ENCODE results near the gene BRD4.

The BRD4 gene

DNA sequence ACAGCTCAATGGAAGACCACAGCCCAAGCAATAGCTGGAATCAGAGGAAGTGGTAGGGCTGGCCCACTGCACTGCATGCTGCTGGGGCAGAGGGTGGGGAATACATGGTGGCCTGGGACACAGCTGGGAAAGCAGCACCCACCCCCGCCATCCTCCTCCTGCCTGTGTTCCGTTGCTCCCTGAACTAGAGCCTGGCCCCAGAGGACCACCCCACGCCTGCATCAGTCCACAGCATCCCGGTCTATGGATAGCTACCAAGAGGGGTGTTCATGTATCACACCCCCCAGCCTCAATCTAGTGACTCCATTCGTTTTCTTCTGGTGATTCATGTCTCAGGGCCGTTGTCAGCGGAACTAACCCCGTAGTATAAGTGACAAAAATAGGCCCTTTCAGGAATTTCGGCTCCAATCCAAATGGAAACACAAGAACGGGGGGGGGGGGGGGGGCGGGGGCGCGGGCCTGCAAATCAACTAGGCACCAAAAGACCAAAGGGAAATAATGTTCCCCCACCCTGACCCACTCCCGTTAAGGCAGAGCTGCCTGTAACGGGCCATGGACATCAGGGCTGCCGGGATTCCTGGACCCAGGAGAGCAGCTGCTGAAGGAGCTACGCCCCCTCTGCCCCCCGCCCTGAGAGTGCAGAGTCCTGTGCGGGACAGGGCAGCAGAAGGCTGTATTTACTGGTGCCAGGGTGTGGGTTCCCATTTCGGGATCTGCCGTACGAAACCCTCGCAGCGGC, 81.2 kb downstream of the BRD4 start:
- in situ Hi-C loops (cut with MboI; ENCODE audit: low sequenced_read_pairs): loop anchor here (25.0 kb wide), 1 partner anchor 311 kb away; no protein-coding TSS in a partner anchor

DNA sequence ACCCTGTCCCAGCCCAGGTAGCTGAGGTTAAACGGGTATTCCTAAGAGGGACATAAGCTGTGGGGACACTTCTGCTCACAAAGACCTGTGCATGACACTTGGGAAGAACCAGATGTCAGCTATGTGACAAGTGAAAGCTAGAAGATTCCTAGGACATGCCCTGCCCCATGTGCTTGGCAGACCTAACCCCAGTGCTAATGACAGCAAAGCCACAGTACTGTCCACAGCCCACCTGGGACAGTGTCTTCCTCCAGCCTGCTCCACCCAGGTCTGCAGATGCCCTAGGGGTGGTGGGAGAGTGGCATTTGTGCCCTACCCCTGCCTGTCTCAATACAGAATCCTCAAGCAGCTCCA, 81.7 kb downstream of the BRD4 start:
- in situ Hi-C loops (cut with MboI; ENCODE audit: low sequenced_read_pairs): loop anchor here (25.0 kb wide), 1 partner anchor 312 kb away; no protein-coding TSS in a partner anchor

DNA sequence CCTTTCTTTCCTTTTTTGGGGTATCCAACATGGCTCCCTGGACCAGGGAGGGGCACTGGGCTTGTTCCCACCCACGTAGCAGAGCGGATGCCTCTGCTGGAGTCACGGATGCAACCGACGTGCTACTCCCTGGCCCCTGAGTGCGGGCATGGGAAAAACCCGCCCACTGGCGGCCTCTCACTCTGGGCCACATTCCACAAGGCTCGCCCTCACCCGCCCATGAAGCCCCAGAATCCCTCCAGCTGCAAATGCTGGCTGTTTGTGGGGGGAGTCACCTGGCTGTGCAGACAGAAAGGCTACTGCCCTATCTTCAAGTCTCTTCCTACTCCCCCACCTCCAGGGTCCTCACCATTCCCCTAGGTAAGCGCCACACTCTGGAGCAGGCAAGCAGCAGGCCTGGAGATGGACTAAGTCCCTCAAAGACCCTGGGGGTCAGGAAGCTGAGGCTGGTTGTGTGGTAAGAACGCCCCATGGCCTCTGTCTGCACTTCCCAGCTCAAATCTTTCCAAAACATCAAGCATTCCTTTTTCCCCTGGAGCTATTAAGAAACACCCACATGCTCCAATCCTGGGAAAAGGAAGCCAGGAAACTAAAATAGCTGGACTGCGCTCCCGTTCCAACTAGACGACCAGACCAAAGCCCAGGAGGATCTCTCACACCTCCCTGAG, 82.2 kb downstream of the BRD4 start:
- in situ Hi-C loops (cut with MboI; ENCODE audit: low sequenced_read_pairs): loop anchor here (25.0 kb wide), 1 partner anchor 312 kb away; no protein-coding TSS in a partner anchor

- in situ Hi-C loops (cut with MboI; ENCODE audit: low sequenced_read_pairs): no loop called here
Observed at GRCh38 chr19:15249528-15249874, 82.8 kb downstream of the BRD4 start.

DNA sequence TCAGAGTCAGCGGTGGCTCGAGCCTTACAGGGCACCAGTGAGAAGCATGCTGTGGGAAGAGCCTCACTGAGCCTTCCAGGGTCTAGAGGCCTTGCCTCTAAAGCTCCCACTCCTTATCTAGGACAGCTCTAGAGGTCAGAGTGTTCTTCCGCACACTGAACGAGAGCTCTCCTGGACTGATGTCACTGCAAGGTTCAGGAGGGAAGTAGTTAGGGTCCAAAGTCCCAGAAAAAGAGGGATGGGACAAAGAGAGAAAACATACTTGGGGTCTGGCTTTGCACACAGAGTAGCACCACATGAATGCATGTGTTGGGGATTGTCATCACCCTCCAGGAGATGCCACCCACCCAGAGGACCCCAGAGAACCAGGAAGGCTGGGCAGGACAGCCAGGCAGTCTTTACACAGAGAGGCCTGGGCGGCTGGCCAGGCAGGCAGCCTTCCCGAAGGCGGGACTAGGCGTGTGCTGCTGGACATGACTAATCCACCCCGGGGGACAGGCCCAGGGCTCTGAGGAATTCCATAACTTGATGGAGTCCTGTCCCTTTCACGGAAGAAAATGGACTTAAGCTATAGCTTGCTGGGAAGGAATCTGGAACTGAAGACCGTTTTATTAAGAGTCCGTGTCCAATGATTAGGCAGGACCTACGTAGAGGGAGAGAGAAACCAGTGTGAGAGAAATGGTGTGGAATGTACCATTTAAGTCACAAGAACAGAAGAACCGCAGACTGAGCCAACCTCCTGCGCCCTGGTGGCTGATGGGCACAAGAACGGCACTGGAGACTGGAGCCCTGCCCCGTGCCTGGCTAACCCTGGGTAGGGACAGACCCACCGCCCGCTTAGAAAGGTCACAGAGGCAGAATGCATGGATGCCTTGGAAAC, 83.5 kb downstream of the BRD4 start:
- in situ Hi-C loops (cut with MboI; ENCODE audit: low sequenced_read_pairs): no loop called here

GRCh38 chr19:15248106-15248505, 84.2 kb downstream of the BRD4 start:
- in situ Hi-C loops (cut with MboI; ENCODE audit: low sequenced_read_pairs): no loop called here

DNA sequence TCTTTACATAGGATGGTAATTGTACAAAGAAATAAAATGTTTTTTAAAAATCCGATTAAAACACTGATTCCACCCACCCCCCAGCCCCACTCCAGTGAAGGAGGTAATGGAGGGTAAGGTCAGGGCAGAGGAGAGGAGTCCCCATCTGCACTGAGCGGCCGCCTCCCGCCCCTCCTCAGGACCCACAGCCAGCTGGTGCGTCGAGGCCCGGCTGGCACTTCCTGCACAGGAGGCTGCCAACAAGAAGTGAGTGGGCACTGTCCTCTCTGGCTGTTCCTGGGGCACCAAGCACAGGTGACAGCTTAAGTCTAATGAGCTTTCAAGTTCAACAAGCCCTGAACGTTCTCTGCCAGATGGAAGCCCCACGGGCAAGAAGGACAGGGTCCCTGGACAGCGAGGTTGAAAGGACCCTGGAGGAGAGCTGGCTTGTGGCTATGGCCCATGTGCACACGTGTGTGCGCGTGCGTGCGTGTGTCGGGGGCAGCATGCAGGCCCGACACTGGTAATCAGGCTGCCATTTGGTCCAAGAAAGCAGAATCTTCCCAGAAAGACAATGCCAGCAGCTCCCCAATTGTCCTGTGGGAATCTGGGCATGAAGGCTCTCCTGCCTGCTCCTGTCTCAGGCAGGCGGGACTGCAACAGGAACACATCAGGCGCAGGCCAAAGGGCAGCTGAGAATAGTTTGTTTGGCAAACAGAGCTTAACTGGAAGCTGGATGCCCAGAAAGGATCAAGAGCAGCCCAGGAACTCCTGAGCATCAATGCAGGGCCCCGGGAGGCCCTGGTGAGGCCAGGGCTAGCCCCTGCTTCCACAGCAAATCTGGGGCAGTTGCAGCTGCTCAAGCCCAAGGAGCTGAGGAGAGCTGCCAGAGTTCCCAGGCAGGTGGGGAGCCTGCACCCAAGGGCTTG, 85.0 kb downstream of the BRD4 start:
- in situ Hi-C loops (cut with MboI; ENCODE audit: low sequenced_read_pairs): no loop called here

GRCh38 chr19:15246198-15246481, 86.2 kb downstream of the BRD4 start:
- in situ Hi-C loops (cut with MboI; ENCODE audit: low sequenced_read_pairs): no loop called here

DNA sequence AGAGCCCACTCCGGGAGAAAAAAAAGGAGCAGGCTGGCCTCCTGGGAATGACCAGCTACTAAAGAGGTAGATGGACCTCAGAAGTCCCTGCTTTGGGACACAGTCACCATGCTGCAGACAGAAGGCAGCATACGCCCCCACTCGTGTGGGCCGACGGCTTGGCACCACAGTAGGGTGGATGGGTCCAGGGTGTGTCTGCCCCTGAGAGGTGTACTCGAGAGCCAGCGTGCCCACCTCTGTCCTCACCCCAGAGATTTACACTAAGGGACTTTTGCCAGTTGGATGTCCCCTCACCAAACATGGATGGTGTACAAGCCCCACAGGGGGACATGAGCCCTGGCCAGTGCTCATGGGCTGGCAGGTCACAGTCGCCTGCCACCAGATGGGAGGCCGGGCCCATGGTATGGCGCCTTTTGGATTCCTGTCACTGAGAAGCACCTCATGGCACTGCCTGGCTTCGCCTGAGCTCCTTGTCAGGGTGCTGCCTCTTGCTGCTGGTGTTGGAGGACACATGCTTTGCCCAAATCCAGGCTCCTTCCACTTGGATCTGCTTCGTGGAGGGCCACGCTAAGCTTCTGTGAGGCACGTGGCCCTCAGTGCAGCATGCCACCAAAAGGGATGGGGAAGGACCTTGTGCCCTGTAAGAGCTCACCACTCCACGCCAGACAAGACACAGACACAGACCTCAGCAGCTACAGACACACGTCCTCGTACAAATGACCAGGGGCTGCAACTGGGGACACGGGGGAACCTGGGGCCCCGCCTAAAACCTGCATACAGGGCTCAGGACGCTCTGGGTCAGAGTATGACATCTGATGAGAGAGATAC, 86.8 kb downstream of the BRD4 start:
- in situ Hi-C loops (cut with MboI; ENCODE audit: low sequenced_read_pairs): no loop called here

DNA sequence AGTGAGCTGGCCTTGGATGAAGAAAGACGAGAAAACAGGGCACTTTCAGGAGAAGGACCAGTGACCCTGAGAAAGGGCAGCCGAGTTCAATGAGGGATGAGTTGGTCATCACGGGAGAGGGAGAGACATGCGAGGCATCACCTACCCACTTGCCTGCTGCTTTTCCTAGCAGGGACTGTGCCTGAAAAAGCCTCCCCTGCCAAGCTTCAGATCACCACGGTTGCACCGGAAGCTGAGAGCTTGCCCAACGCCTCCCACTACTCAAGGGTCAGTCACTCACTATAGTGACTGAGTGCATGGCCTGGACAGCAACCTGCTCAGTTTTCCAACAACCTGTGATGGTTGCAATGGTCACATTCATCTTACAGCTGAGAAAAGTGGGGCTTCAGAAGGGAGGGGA, 87.5 kb downstream of the BRD4 start:
- in situ Hi-C loops (cut with MboI; ENCODE audit: low sequenced_read_pairs): no loop called here

- in situ Hi-C loops (cut with MboI; ENCODE audit: low sequenced_read_pairs): no loop called here
Observed at GRCh38 chr19:15244106-15244803, 88.1 kb downstream of the BRD4 start.

DNA sequence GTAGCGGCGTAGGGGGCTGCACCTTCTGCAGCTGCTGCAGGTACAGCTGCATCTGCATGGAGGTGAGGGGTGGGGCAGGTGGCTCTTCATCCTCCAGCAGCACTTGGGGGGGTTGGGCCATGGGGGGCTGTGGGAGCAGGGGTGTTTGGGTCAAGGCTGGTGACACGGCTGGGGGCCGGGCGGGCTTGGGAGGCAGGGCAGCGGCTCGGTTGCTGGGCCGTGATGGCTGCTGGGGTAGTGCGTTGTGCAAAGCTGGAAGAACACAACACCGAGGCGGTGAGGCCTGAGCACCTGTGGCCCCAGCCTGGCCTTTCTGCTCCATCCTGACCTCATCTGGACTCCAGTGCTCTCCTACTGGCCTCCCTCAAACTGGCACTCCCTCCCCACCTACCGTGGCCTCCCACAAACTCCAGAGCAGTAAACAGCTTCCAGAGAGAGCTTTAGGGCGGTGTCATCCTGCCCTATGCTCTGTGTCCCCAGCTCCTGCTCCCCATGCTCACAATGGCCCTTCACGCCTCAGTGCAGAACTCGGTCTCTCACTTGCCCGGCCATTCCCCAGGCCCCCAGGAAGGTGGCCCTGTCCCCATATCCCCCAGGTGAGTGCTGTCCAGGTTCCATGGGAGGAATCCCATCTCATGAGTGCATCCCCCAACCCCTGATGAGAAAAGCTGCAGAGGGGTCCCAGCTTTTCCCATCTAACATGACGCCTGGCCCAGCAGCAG, 88.9 kb downstream of the BRD4 start:
- in situ Hi-C loops (cut with MboI; ENCODE audit: low sequenced_read_pairs): no loop called here

- in situ Hi-C loops (cut with MboI; ENCODE audit: low sequenced_read_pairs): no loop called here
Observed at GRCh38 chr19:15241259-15241910, 91.0 kb downstream of the BRD4 start.

- in situ Hi-C loops (cut with MboI; ENCODE audit: low sequenced_read_pairs): no loop called here
Observed at GRCh38 chr19:15240515-15240914, 91.8 kb downstream of the BRD4 start.

DNA sequence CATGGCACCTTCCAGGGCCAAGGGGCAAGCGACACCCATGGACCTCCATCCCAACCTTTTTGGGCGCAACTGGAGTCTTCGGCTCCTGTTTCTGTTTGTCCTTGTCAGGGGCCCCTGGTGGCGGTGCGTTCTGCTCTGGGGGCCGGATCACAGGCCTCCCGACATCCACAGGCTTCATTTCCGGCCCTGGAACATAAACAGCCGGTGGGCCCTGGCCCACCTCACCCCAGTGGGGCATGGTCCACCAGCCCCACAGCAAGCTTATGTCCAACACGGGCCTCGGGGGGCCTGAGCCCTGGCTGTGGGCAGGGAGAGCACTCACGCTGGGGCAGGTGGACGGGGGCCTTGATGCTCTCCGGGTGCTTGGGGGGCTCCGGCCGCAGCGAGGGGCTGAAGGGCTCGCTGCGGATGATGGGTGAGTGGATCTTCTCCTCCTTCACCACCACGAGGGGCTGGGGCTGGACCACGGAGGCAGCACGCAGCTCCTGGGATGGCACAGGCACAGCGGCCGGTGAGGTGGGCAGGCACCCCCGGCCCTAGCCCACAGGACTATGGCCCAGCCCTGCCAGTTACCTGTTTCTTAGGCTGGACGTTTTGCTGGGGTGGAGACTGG, 92.9 kb downstream of the BRD4 start:
- in situ Hi-C loops (cut with MboI; ENCODE audit: low sequenced_read_pairs): no loop called here

- in situ Hi-C loops (cut with MboI; ENCODE audit: low sequenced_read_pairs): no loop called here
Observed at GRCh38 chr19:15238639-15239155, 93.6 kb downstream of the BRD4 start.

- in situ Hi-C loops (cut with MboI; ENCODE audit: low sequenced_read_pairs): no loop called here
Observed at GRCh38 chr19:15237759-15238638, 94.3 kb downstream of the BRD4 start.
